ENCODE measurements around the gene FASN. TPM values are rescaled to one million over a fixed set of nuclear protein-coding genes. Genes with fewer than 3 reads are reported as not detected.

Gene FASN
- total RNA-seq, 1 donor = 21.8 TPM

DNA sequence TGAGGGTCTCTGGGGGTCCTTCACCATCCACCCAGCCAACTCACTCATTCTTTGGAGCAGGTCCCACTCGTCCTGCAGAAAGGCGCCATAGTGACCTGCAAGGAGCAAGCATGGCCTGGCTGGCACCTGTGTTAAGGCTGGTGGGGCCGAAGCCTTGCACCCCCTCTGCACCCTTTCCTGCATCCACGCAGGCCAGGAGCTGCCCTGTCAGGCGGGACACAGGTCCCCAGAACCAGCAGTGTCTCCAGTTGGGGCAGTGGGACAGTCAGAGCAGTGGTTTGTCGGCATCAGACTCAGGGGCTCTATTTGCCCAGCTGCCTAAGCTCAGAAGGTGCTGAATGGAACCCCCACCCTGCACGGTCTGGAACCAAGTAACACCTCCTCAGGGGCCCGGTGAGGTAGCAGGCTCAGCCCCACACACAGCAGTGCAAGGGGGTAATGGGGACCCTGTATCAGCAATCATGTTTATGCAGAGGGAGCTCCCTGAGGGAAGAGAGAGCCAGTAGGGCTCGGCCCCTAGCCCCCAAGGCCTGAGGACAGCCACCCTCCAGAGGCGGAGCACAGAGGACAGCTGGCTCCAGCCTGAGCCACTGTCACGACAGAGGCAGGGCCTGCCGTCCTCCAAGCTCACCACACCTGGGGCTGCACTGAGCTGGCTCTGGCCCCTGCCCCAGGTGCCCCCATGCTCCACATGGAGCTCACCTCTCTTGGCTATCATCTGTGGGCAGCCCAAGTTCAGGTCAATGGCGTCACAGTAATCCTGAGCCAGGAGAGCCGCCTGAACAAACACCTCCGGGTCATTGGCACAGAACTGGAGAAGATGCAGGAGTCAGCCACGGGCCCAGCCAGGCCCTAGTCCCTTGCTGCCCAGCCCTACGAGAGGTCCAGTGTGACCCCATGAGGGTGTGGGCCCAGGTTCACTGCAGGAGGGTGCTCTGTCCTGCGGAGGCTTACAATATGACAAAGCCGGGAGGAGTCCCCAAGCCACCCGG lies 34.3 kb downstream of the FASN start:
- Histone ChIP-seq H3K27me3 (ENCODE audit: insufficient read depth, low read length) (no peaks in the 10 kb centered on the region), H3K9me3 (ENCODE audit: low read depth, low read length) (no peaks in the 10 kb centered on the region), H3K4me1 (ENCODE audit: insufficient read depth, low read length) (peaks cover 26% of the 10 kb centered on the region), H3K4me3 (ENCODE audit: low read length) (no peak overlapping the region)

- Histone ChIP-seq H3K4me3 (ENCODE audit: low read length) (no peak overlapping the region), H3K27me3 (ENCODE audit: insufficient read depth, low read length) (no peaks in the 10 kb centered on the region), H3K4me1 (ENCODE audit: insufficient read depth, low read length) (peaks cover 26% of the 10 kb centered on the region), H3K9me3 (ENCODE audit: low read depth, low read length) (no peaks in the 10 kb centered on the region)
These were observed 35.1 kb downstream of the FASN start for GRCh38 chr17:82062984-82063368.

DNA sequence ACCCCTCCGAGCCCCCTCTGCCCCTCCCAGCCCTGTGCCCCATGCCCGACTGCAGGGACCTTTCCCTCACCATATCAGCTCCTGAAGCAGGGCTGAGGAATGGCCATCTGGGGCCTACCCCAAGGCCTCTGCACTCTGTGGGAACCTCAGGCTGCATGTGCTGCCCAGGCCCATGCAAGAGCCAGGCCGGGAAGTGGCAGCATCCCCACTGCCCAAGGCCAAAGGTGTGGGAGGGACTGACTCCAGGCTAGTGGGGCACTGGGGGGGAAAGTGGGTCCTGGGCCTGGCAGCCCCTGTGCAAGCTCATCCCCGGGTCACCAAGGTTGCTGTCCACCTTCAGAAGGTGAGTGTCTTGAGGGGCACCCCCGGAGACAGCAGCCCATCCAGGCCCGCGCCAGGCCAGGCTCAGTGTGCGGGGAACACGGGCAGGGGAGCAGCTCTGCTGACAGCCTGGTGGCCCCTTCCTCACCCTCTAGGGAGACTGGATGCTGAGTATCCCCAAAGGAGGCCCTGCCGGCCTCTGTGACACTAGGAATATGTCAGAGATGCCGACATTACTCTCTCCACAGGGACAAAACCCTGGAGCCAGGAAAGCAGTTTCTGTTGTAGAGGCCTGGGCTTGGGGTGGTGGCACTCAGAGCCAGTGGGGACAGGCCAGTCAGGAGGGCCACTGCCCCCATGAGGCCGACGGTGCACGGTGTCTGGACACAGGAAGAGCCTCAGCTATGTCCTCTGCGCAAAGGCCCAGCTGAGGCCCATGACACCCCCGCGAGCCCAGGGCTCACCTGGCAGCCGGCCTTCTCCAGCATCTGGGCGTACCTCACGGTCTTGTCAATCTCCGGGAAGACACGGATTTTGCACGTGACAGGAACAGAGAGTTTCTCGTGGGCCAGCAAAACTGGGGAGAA lies 35.7 kb downstream of the FASN start:
- Histone ChIP-seq H3K27me3 (ENCODE audit: insufficient read depth, low read length) (no peaks in the 10 kb centered on the region), H3K4me3 (ENCODE audit: low read length) (no peak overlapping the region), H3K4me1 (ENCODE audit: insufficient read depth, low read length) (peaks cover 26% of the 10 kb centered on the region), H3K9me3 (ENCODE audit: low read depth, low read length) (no peaks in the 10 kb centered on the region)

- peaks cover 22% of the 10 kb centered on the region for H3K4me1 ChIP-seq (ENCODE audit: insufficient read depth, low read length)
These were observed 36.8 kb downstream of the FASN start for GRCh38 chr17:82061047-82061925.

DNA sequence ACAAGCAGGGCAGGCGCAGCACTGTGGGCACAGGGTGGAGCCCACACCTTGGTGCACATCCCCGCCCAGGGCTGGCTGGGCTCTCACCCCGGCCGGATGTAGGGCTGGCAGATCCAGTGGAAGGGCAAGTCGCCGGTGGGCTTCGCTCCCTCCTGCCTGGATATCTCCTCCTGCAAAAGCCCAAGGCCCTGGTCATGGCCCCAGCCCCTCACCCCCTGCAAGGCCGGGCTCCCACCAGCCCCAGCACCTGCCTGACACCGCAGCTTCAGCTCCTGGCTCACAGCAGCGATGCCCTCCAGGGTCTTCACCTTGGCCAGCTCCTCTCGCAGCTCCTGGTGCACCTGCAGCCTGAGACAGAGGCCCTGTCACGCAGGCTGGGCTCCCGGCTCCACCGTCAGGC lies 37.4 kb downstream of the FASN start:
- H3K9me3 ChIP-seq (ENCODE audit: low read depth, low read length) = no peaks in the 10 kb centered on the region
- no peak overlapping the region for H3K4me3 ChIP-seq (ENCODE audit: low read length)
- peaks cover 17% of the 10 kb centered on the region for H3K4me1 ChIP-seq (ENCODE audit: insufficient read depth, low read length)
- H3K27me3 ChIP-seq (ENCODE audit: insufficient read depth, low read length) = no peaks in the 10 kb centered on the region

More at GRCh38 chr17:82061047-82061925, 36.8 kb downstream of the FASN start:
- Histone ChIP-seq H3K9me3 (ENCODE audit: low read depth, low read length) (no peaks in the 10 kb centered on the region), H3K4me3 (ENCODE audit: low read length) (no peak overlapping the region), H3K27me3 (ENCODE audit: insufficient read depth, low read length) (no peaks in the 10 kb centered on the region)

GRCh38 chr17:82060001-82060380 lies 38.0 kb downstream of the FASN start:
- Histone ChIP-seq H3K4me3 (ENCODE audit: low read length) (no peak overlapping the region), H3K27me3 (ENCODE audit: insufficient read depth, low read length) (no peaks in the 10 kb centered on the region), H3K9me3 (ENCODE audit: low read depth, low read length) (no peaks in the 10 kb centered on the region)

DNA sequence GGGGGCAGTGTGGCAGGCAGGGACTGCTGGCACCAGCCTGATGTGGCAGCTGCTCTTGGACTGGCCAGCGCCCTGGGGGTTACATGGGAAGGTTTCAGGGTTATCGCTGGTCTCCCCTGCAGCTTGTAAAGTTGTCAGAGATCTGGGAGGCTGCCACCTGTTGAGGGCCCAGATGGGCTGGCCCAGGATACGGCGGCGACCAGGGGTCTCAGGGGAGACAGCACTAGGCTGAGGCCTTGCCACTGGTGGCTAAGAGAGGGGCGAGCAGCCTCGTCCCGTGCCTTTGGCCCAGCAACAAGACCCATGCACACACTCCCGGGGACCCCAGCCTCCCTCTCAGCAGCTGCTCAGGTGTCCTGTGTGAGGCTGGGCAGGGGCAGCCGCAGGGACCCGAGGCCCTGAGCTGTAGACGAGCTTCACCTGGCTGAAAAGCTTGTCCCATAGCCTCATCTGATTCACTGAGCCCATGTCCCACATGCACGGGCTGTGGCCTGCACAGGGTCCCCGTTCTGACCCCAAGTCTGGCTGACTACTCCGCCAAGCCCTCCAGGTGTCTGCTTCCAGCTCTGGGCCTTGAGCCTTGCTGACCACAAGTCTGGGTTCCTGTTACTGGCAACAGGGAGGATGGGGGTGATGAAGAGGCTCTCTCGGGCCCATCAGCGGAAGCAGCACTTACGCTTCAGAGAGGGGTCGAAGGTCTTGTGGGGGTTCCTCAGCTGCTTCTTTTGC lies 38.6 kb downstream of the FASN start:
- no peaks in the 10 kb centered on the region for H3K9me3 ChIP-seq (ENCODE audit: low read depth, low read length)
- H3K27me3 ChIP-seq (ENCODE audit: insufficient read depth, low read length) = no peaks in the 10 kb centered on the region
- no peak overlapping the region for H3K4me3 ChIP-seq (ENCODE audit: low read length)
- peaks cover 9% of the 10 kb centered on the region for H3K4me1 ChIP-seq (ENCODE audit: insufficient read depth, low read length)

More at GRCh38 chr17:82060001-82060380, 38.0 kb downstream of the FASN start:
- H3K4me1 ChIP-seq (ENCODE audit: insufficient read depth, low read length) = peaks cover 14% of the 10 kb centered on the region

DNA sequence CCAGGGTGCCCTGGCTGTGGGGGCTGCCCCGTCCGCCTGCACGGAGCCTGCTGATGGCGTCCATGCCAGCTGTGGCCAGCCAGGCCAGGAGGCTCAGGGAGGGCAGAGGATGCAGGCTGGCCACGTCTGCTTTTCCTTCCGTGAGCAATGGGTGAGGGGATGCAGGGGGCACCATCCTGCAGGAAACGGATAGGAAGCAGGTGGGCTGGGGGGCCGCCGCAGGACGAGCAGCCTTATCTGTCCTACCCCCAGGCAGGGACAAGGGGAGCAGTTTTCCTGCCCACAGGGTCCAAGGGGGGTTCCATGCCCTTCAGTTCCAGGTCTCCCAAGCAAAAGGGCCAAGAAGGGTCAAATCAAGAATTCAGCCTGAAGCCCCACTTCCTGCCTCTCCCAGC lies 39.2 kb downstream of the FASN start:
- no peaks in the 10 kb centered on the region for H3K9me3 ChIP-seq (ENCODE audit: low read depth, low read length)
- H3K27me3 ChIP-seq (ENCODE audit: insufficient read depth, low read length) = no peaks in the 10 kb centered on the region

GRCh38 chr17:82058230-82058854 lies 39.7 kb downstream of the FASN start:
- Histone ChIP-seq H3K27me3 (ENCODE audit: insufficient read depth, low read length) (no peaks in the 10 kb centered on the region), H3K9me3 (ENCODE audit: low read depth, low read length) (no peaks in the 10 kb centered on the region), H3K4me1 (ENCODE audit: insufficient read depth, low read length) (peaks cover under 1% of the 10 kb centered on the region), H3K4me3 (ENCODE audit: low read length) (no peak overlapping the region)

More for the DNA sequence above, 39.2 kb downstream of the FASN start:
- Histone ChIP-seq H3K4me3 (ENCODE audit: low read length) (no peak overlapping the region), H3K4me1 (ENCODE audit: insufficient read depth, low read length) (peaks cover 3% of the 10 kb centered on the region)

DNA sequence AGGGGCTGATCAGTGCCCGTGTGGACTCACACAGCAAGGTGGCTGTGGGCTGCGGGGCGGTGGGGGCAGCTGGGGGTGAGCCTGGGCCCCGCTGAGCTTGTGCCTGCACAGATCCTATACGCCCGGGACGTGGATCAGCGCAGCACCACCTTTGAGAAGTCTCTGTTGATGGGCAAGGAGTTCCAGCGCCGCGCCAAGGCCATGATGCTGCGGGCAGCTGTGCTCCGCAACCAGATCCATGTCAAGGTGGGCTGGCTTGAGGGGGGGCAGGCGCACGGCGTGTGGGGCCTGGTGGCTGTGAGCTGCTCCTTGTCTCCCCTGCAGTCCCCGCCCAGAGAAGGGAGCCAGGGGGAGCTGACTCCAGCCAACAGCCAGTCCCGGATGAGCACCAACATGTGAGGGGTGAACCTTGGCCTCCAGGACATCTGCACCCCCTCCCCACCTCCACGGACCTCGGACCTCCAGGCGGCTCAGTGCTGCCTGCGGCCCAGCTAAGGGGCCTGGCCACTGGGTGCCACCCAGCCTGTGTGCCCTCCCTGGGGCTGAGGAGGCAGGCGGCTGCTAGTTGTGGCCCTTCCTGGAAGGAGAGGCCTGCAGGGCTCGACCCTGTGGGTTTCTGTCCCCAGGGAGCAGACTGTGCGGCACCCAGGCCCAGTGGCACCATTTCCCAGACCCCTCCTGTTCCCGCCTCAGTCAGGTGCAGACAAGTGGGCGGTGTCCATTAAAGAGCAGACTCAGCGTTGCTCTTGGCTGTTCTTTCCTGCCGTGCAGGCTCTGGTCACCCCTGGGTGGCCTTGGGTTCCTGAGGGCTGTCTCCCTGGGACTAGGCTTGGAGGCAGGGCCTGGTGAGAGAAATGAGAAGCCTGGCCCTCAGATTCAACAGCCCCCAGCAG lies 41.1 kb downstream of the FASN start:
- H3K4me3 ChIP-seq (ENCODE audit: low read length) = no peak overlapping the region
- H3K9me3 ChIP-seq (ENCODE audit: low read depth, low read length) = no peaks in the 10 kb centered on the region
- peaks cover 13% of the 10 kb centered on the region for H3K4me1 ChIP-seq (ENCODE audit: insufficient read depth, low read length)
- H3K27me3 ChIP-seq (ENCODE audit: insufficient read depth, low read length) = no peaks in the 10 kb centered on the region

GRCh38 chr17:82055965-82056728 lies 41.9 kb downstream of the FASN start:
- H3K4me3 ChIP-seq (ENCODE audit: low read length) = no peak overlapping the region
- no peaks in the 10 kb centered on the region for H3K9me3 ChIP-seq (ENCODE audit: low read depth, low read length)
- peaks cover 13% of the 10 kb centered on the region for H3K4me1 ChIP-seq (ENCODE audit: insufficient read depth, low read length)
- H3K27me3 ChIP-seq (ENCODE audit: insufficient read depth, low read length) = no peaks in the 10 kb centered on the region

Measured in mononuclear cell (primary cell).